Muscle layer of duodenum (tissue), 2 donors: ENCODE results near the gene SDR9C7.
"Not testable (repeated sequence)": the region's sequence is repeated elsewhere in the genome, so short reads cannot be mapped to it uniquely, and the experiment has no call there.

Experiments
- H3K27ac ChIP-seq: one replicate; pipeline ENCODE4 v1.7.0; 2013; ENCODE audit warnings: mild to moderate bottlenecking, low read length
- H3K27me3 ChIP-seq: one replicate; pipeline ENCODE4 v1.7.0; 2013; ENCODE audit warnings: low read depth, mild to moderate bottlenecking, control low read depth, low read length
- H3K36me3 ChIP-seq, 2 donors: one replicate each; pipeline ENCODE4 v1.7.0; 2013; ENCODE audit warnings: low read length in 2 of 2, control low read depth in 1 of 2, mild to moderate bottlenecking in 1 of 2; ENCODE audit not compliant: insufficient read depth in 2 of 2, control insufficient read depth in 1 of 2
- H3K4me1 ChIP-seq, 2 donors: one replicate each; pipeline ENCODE4 v1.7.0; 2013; ENCODE audit warnings: low read length in 2 of 2, mild to moderate bottlenecking in 2 of 2, control low read depth in 1 of 2, moderate library complexity in 1 of 2; ENCODE audit not compliant: insufficient read depth in 2 of 2, control insufficient read depth in 1 of 2
- H3K4me3 ChIP-seq, 2 donors: one replicate each; pipeline ENCODE4 v1.7.0; 2013; ENCODE audit warnings: low read length in 2 of 2, low read depth in 1 of 2, mild to moderate bottlenecking in 1 of 2
- H3K9me3 ChIP-seq, 2 donors: one replicate each; pipeline ENCODE4 v1.7.0; 2013; ENCODE audit warnings: low read length in 2 of 2, control low read depth in 1 of 2, mild to moderate bottlenecking in 1 of 2; ENCODE audit not compliant: control insufficient read depth in 1 of 2
- donor health status: healthy.

SDR9C7 gene

DNA sequence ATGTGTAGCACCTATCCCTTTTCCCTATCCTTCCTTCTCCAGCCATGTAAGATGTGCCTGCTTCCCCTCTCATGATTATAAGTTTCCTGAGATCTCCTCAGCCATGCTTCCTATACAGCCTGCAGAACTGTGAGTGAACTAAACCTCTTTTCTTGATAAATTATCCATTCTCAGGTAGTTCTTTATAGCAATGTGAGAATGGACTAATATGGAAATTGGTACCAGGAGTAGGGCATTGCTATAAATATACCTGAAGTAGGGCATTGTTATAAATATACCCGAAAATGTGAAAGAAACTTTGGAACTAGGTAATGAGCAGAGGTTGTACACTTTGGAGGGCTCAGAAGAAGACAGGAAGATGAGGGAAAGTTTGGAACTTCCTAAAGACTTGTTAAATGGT lies 48.9 kb downstream of the SDR9C7 start:
- no peaks in the 10 kb centered on the region for H3K36me3 ChIP-seq
- H3K27ac ChIP-seq = no peak overlapping the region
- H3K4me1 ChIP-seq = no peaks in the 10 kb centered on the region
- no peak overlapping the region for H3K4me3 ChIP-seq
- H3K27me3 ChIP-seq = no peaks in the 10 kb centered on the region
- H3K9me3 ChIP-seq = no peaks in the 10 kb centered on the region

DNA sequence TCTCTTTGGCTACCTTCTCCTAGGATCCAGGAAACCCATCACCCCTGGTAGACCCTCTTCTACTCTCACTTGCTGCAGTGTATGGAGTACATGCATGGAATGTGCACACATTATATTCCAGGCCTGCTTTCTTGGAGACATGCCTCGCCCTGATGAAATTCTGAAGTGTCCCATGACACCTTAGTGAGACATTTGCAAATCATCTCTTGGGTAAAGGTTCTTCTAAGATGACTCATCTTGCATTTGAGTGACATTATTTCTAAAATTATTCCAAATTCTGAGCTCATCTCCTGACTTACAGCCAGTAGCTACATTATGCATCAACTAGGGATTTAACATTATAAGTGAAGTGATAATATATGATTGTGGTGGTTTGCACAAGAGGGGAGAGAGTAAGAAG lies 49.8 kb downstream of the SDR9C7 start:
- H3K9me3 ChIP-seq = no peaks in the 10 kb centered on the region
- H3K4me3 ChIP-seq = no peak overlapping the region
- H3K27me3 ChIP-seq = no peaks in the 10 kb centered on the region
- H3K36me3 ChIP-seq = no peaks in the 10 kb centered on the region
- H3K27ac ChIP-seq = no peak overlapping the region
- no peaks in the 10 kb centered on the region for H3K4me1 ChIP-seq

GRCh38 chr12:56882407-56882806 lies 51.8 kb downstream of the SDR9C7 start:
- not testable (repeated sequence) for H3K36me3 ChIP-seq, H3K27me3 ChIP-seq, H3K4me3 ChIP-seq, H3K9me3 ChIP-seq, H3K27ac ChIP-seq, H3K4me1 ChIP-seq

DNA sequence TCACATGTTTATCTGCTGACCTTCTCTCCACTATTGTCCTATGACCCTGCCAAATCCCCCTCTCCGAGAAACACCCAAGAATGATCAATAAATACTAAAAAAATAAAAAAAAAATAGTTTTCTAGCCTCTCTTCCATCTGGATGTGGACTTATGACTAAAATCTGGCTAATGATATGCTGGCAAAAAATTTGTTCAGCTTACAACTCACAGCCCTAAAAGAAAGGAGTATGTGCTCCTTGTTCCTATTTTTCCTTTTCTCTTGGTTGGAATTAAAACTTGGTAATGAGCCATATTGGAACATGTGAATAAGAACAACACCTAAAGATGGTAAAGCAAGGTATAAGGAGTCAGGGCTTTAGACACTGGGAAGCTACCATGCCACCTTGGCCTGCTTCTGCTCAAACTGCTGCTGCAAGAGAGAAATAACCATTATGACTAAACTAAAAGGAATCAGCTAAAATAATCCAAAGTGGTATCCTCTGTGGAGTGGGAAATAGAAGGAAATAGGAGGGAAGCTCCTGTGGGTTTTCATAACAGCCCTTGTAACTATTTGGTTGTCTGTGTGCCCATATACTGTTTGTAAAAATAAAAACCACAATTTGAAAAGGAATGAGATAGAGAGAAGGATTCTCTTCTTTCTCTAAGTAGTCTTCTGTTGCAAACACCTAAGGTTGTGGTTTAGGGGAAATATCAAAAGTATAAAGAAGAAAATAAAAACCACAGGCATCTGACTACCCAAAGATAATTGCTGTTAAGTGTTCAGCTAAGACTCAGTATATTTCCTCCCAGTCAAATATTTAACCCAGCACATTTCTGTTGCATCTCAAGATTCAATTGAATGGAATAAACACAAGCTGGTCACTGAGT lies 53.8 kb downstream of the SDR9C7 start:
- no peaks in the 10 kb centered on the region for H3K27me3 ChIP-seq
- no peak overlapping the region for H3K4me3 ChIP-seq
- H3K27ac ChIP-seq = no peak overlapping the region
- H3K36me3 ChIP-seq = no peaks in the 10 kb centered on the region
- H3K9me3 ChIP-seq = no peaks in the 10 kb centered on the region
- H3K4me1 ChIP-seq = no peaks in the 10 kb centered on the region

DNA sequence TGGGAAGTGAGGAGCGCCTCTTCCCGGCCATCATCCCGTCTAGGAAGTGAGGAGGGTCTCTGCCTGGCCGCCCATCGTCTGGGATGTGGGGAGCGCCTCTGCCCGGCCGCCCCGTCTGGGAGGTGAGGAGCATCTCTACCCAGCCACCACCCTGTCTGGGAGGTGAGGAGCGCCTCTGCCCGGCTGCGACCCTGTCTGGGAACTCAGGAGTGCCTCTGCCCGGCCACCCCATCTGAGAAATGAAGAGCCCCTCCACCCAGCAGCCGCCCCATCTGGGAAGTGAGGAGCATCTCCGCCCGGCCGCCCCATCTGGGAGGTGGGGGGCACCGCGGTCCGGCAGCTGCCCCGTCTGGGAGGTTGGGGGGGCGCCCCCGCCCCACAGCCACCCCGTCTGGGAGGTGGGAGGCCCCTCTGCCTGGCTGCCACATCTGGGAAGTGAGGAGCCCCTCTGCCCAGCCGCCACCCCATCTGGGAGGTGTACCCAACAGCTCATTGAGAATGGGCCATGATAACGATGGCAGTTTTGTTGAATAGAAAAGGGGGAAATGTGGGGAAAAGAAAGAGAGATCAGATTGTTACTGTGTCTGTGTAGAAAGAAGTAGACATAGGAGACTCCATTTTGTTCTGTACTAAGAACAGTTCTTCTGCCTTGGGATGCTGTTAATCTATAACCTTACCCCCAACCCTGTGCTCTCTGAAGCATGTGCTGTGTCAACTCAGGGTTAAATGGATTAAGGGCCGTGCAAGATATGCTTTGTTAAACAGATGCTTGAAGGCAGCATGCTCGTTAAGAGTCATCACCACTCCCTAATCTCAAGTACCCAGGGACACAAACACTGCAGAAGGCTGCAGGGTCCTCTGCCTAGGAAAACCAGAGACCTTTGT lies 54.7 kb downstream of the SDR9C7 start:
- not testable (repeated sequence) for H3K27me3 ChIP-seq, H3K4me3 ChIP-seq, H3K36me3 ChIP-seq, H3K9me3 ChIP-seq, H3K4me1 ChIP-seq, H3K27ac ChIP-seq

GRCh38 chr12:56878010-56878339 lies 56.2 kb downstream of the SDR9C7 start:
- no peaks in the 10 kb centered on the region for H3K36me3 ChIP-seq
- H3K9me3 ChIP-seq = no peaks in the 10 kb centered on the region
- no peak overlapping the region for H3K4me3 ChIP-seq
- no peaks in the 10 kb centered on the region for H3K27me3 ChIP-seq
- no peak overlapping the region for H3K27ac ChIP-seq
- no peaks in the 10 kb centered on the region for H3K4me1 ChIP-seq

GRCh38 chr12:56877195-56878009 lies 56.8 kb downstream of the SDR9C7 start:
- no peaks in the 10 kb centered on the region for H3K36me3 ChIP-seq
- no peak overlapping the region for H3K4me3 ChIP-seq
- no peak overlapping the region for H3K27ac ChIP-seq
- no peaks in the 10 kb centered on the region for H3K4me1 ChIP-seq
- no peaks in the 10 kb centered on the region for H3K9me3 ChIP-seq
- H3K27me3 ChIP-seq = no peaks in the 10 kb centered on the region

DNA sequence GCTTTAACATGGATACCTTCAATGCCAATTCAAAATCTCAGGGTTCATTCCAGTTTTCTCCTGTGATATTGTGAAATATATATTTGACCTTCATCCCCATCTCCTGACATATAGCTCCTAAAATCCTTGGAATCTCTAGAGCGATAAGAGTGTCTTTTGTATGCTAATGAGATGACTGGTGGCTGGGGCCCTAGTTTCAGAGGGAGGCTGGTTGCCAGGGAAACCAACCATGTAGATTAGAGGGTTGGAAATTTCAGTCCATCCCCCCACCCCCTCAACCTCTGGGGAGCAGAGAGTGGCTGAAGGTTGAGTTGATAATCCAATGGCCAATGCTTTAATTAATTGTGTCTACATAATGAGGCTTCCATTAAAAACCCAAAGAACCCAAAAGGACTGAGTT lies 59.4 kb downstream of the SDR9C7 start:
- Histone ChIP-seq H3K4me3 (no peak overlapping the region), H3K27ac (no peak overlapping the region), H3K27me3 (no peaks in the 10 kb centered on the region), H3K4me1 (no peaks in the 10 kb centered on the region), H3K9me3 (no peaks in the 10 kb centered on the region), H3K36me3 (no peaks in the 10 kb centered on the region)

GRCh38 chr12:56873382-56873781 lies 60.8 kb downstream of the SDR9C7 start:
- H3K27me3 ChIP-seq = no peaks in the 10 kb centered on the region
- H3K4me1 ChIP-seq = no peaks in the 10 kb centered on the region
- no peaks in the 10 kb centered on the region for H3K9me3 ChIP-seq
- no peaks in the 10 kb centered on the region for H3K36me3 ChIP-seq
- no peak overlapping the region for H3K27ac ChIP-seq
- no peak overlapping the region for H3K4me3 ChIP-seq
